HG03039 (cell line): ENCODE measurements around the gene MAP3K7CL.
"Not testable (repeated sequence)": the region's sequence is repeated elsewhere in the genome, so short reads cannot be mapped to it uniquely, and the experiment has no call there.

Experiments
- ATAC-seq: cut with Tn5 transposase; IDR thresholded peaks from one replicate; pipeline ENCODE4 v1.9.1; 2021; ENCODE audit warnings: mild to moderate bottlenecking, moderate library complexity; ENCODE audit not compliant: unreplicated experiment

The MAP3K7CL gene

GRCh38 chr21:29133241-29133640 is 2.8 kb downstream of the MAP3K7CL start:
- no peak for ATAC-seq

- no peak for ATAC-seq
These were observed 3.4 kb downstream of the MAP3K7CL start for GRCh38 chr21:29133796-29134195.

DNA sequence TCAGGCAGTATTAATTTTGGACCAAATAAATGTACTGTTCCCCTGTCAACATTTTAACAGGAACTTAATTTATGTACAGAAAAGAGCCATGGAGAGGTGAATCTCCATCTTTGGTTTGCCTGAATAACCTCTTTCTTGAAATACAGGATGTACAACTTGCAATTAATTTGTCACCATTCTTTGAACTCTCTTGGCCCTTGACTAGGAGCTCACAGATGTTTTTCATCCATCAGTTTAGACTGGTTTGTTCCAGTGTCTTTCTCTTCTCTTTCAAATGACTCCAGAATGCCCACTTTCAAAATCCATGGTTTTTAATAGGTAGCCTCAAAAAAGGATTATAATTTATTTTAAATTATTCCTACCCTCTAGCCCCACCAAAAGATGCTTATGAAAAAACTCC is 5.0 kb downstream of the MAP3K7CL start:
- ATAC-seq, result no peak

DNA sequence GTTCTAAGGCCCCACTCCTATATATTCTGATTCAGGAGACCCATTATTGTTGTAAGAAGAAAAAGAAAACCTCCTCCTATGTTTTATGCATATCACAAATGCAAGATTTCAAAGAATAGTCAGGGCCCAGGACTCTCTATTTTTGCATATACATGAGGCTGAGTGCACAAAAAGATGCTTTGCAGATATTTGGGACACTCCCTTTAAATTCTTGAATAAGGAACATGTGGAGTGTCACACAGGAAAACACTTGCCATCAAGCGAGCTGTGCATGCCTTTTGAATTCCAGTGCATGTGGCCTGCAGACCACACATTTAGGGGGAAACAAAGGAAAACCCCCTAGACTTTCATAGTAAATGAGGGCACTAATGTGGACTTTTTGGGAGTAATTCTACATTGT is 5.6 kb downstream of the MAP3K7CL start:
- ATAC-seq, result no peak

GRCh38 chr21:29144736-29145353 is 14.4 kb downstream of the MAP3K7CL start:
- ATAC-seq, result no peak

DNA sequence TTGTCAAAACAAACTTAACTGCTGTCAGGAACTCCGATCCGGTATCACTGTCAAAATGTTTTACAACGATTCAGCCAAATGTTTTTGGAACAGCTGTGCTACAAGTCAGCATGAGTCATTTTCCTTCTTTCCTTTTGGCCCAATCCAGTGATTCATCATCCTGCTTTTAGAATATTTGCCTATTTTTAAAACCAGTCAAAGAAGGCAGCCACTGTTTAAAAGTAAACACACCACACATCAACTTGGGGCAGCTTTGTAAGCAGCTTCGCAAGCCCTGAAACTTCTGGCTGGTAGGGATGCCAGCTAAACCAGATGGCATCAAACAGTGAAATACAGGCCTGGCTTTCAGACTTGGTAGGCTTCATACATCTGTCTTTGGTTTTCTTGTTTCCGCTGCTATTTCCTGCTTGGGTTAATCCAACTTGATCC is 14.9 kb downstream of the MAP3K7CL start:
- no peak for ATAC-seq

DNA sequence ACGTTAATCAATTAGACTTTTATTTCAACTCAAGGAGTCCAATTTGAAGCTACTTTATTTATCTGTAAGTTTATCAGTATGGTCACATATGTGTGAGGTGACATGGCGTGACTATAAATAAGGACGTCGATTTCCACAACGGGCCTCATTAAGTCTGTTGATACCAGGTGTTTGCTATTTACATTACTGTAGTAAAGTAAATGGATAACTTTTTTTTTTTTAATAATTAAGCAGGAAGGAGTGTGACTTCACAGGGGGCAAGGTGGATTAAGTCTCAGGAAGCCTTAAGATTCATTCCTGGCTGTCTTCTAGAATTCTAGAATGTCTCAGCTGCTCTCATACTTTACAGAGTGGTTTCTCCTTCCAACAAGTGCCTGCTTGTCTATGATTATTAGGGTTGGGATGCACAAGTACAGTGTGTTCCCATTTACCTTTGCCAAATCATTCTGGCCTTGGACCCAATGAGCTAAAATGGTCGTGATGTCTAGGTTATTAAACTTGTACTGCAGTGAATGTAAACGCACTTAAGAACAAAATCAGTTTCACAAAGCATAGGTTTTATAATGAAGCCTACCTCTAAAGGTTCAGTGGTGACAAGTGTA is 15.5 kb downstream of the MAP3K7CL start:
- no peak for ATAC-seq

DNA sequence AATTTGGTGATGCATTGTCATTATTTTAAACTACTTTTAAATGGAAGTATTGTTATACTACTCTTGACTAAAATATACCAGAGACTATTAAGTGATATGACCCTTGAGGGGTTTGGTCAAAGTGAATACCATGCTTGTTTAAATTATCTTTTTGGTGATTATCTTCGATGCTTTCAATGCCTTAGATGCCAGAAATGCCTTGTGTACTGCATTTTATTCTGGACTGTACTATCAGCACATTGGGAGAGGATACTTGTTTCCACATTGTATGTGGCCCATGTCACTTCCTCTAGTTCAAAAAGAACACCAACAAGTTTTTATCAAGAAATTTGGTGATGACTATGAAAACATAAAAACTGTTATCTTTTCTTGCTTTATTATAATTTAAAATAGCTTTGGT is 16.3 kb downstream of the MAP3K7CL start:
- no peak for ATAC-seq

GRCh38 chr21:29148530-29148929 is 18.1 kb downstream of the MAP3K7CL start:
- ATAC-seq, result no peak

DNA sequence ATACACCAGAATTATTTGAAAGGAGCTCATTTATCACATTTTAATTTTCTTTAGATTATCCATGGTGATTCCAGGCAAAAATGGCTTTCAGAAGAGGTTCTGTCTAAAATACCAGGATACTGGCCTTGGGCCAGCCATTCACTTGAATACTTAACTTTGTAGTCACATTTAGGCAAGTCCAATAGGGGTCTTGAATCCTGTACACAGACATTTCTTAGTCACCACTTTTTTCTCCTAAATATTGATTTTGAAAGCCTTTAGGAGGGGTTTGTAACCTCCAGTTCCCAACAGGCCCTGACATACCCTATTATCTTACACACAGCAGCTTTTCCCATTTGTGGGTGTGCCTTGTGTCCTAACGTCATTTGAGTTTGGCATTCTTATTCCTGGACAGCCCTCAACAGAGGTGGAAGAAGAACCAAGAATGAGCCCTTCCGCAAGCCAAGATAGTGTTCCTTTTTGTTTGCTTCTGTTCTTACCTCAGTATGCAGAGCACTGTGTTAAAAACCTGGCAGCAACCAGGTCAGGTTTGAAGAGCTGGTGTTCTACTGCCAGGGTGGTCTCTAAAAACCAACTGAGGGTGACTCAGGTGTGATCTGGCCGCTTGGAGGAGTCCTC is 19.5 kb downstream of the MAP3K7CL start:
- no peak for ATAC-seq

DNA sequence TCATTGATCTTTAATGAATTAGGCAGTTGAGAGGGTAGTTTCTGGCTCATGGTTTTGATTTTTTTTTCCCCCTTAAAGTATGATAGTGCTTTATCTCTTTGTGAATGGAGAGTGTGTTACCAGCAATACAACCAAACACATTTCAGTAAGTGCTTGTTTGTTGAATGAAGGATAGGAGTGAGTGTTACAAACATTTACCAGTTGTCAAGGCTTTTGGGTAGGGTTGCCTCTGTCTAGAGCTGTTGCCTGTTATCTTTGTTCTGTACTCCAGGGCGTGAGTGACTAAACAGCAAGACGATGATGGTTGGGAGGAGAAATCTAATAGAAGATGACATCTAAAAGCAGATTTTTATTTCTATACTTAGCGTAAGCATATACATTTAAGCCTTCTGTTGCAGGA is 21.5 kb downstream of the MAP3K7CL start:
- ATAC-seq, result no peak

GRCh38 chr21:29152916-29153315 is 22.5 kb downstream of the MAP3K7CL start:
- no peak for ATAC-seq

DNA sequence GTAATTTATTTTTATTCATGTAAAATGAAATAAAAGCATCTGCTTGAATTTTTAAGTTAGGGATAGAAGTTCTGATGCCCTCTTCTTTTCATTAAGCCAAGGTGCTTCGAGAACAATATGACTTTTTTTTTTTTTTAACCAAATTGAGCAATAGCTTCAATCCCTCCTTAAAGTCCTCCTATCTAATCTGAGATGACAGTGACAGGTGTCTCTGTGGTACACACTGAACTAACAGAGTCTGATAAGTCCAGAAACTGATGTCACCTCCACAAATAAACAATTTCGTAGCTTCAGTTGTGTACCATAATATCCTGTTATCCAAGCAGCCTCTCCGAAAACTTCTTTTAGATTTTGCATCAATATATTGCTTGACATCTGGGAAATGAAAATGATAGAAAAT is 23.8 kb downstream of the MAP3K7CL start:
- ATAC-seq, result no peak

- no peak for ATAC-seq
These were observed 24.9 kb downstream of the MAP3K7CL start for GRCh38 chr21:29155118-29155932.

DNA sequence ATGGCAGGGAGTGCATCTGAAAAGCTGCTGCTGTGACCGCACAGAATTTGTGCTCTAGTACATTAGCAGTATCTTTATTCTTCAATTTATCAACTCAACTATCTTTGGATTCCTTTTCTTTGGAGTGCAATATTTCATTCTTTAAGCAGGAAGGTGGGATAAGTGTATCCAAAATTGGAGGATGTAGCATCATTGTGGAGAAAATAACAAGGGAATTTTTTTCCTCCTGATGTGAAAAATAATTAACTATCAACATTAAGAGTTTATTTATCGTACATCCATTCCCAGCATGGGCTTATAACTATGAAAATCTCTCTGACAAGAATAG is 25.5 kb downstream of the MAP3K7CL start:
- no peak for ATAC-seq

DNA sequence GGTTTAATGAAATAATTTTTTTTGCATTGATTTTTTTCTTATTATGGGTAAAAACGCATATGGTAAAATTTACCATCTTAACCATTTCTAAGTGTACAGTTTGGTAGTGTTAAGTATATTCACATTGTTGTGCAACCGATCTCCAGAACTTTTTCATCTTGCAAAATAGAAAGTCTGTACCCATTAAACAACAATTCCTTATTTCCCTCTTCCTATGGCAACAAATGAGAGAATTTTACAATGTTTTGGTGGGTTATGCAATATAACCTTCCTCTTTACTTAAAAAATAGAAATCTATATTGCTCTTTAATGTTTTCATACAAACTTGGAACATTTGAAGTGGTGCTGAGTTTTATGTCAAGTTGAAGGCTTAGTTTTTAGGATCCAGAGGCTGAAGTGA is 26.6 kb downstream of the MAP3K7CL start:
- no peak for ATAC-seq

DNA sequence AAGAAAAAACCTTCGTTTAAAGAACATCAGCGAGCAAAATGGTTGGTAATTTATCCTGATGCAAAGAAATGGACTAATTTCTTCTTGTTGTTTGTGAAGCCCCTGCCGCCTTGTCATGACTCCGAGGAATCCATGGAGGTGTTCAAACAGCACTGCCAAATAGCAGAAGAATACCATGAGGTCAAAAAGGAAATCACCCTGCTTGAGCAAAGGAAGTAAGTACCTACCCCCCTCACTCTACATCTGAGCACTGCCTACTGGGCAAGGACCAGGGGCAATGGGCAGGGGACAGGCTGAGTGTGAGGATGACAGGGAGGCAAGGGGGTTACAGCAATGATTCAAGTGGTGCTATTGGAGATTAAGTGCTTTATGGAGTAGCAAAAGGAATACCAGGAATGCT is 29.4 kb downstream of the MAP3K7CL start:
- no peak for ATAC-seq

- not testable (repeated sequence) for ATAC-seq
These were observed 32.4 kb downstream of the MAP3K7CL start for GRCh38 chr21:29162825-29163224.

- no peak for ATAC-seq
These were observed 33.1 kb downstream of the MAP3K7CL start for GRCh38 chr21:29163341-29164115.

DNA sequence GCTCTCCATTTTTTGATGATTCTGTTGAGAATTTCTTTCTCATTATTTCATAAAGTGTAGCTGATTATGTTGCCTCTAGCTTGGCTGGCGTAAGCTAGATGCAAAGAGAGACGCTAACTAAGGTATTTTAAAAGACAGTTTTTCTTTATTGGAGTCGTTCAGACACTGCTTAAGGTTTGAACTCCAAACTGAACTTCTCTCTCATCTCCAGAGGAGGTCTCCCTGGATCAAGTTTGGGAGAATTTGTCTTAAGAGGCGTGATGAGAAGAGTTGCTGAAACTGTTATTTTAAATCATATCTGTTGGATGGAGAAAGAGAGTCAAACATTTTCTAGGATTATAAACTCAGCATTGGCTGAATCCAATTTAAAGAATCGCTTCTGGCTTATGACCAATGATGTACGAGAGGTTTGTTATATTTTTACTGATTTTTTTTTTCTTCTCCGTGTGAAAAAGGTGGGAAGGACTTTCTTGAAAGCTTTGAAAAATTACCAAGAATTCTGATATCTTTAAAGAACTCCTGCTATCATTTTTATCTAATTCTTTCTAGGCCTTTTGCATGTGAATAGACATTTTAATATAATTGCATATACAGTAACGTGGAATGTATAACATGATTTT is 34.0 kb downstream of the MAP3K7CL start:
- no peak for ATAC-seq

DNA sequence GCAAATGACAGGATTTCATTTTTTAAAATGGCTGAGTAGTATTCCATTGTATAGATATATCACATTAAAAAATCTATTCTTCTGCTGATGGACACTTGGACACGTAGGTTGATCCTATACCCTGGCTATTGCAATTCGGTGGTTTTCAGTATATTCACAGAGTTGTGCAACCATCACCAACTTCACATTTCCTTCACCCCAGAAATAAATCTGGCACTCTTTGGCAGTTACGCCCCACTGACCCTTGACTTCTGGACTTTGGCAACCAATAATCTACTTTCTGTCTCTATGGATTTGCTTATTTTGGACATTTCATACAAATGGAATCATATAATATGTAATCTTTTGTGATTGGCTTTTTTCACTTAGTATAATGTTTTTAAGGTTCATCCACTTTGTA is 35.9 kb downstream of the MAP3K7CL start:
- no peak for ATAC-seq
